HEK293 (cell line): ENCODE measurements around the gene STIP1.

Experiments used
- CTCF ChIA-PET: fragments of 350-600 bp; formaldehyde crosslinking; extraction: SDS; loops from one replicate; lab custom pipeline; 2021; ENCODE audit warnings: antibody characterized with exemption; lab: Yijun Ruan, JAX
- POLR2A ChIA-PET: fragments of 300-600 bp; formaldehyde crosslinking; extraction: SDS; loops from one replicate; lab custom pipeline; 2020; ENCODE audit warnings: antibody characterized with exemption, inconsistent platforms; lab: Yijun Ruan, JAX
- H3K27ac ChIP-seq: fragments of 200-500 bp; sonication (Bioruptor generic); 2 replicates; pipeline ENCODE4 v1.5.1; 2014; ENCODE audit warnings: low read depth, low read length, control low read depth, inconsistent platforms; ENCODE audit errors: extremely low read depth
- H3K36me3 ChIP-seq, 2 experiments: fragments of 200-500 bp in 1 of 2; sonication (Bioruptor generic) in 1 of 2; 1 replicate in 1 of 2; 2 replicates in 1 of 2; pipeline ENCODE4 v1.5.1; 2014 to 2017; ENCODE audit warnings: inconsistent platforms in 2 of 2, low read length in 2 of 2; ENCODE audit not compliant: control insufficient read depth in 2 of 2, insufficient read depth in 1 of 2
- H3K4me1 ChIP-seq: fragments of 200-500 bp; sonication (Bioruptor generic); 2 replicates; pipeline ENCODE4 v1.5.1; 2014; ENCODE audit warnings: mild to moderate bottlenecking, low read length, inconsistent platforms; ENCODE audit not compliant: control insufficient read depth, insufficient read depth
- H3K4me3 ChIP-seq: 2 replicates; pipeline ENCODE4 v1.5.1; 2011; ENCODE audit warnings: low read depth, mild to moderate bottlenecking, control low read depth, low read length, moderate library complexity
- H3K9me3 ChIP-seq: fragments of 200-500 bp; sonication (Bioruptor generic); 2 replicates; pipeline ENCODE4 v1.5.1; 2014; ENCODE audit warnings: low read depth, low read length, inconsistent platforms; ENCODE audit not compliant: control insufficient read depth, insufficient read depth
- GLI2 ChIP-seq: fragments of 450-650 bp; formaldehyde crosslinking; IDR thresholded peaks from 2 replicates; pipeline ENCODE4; 2017; ENCODE audit warnings: missing biosample characterization, missing genetic modification characterization, low read depth, borderline replicate concordance
- GLIS1 ChIP-seq: fragments of 450-650 bp; formaldehyde crosslinking; IDR thresholded peaks from 2 replicates; pipeline ENCODE4 v1.5.1; 2016; ENCODE audit warnings: missing biosample characterization, missing genetic modification characterization
- HIC1 ChIP-seq: fragments of 450-650 bp; formaldehyde crosslinking; IDR thresholded peaks from 2 replicates; pipeline ENCODE4 v1.5.1; 2016; ENCODE audit warnings: missing biosample characterization, missing genetic modification characterization
- KLF10 ChIP-seq: fragments of 450-650 bp; IDR thresholded peaks from 2 replicates; pipeline ENCODE4 v1.5.1; 2018; ENCODE audit warnings: missing biosample characterization, mild to moderate bottlenecking, missing genetic modification characterization
- MEIS1 ChIP-seq: sonication (generic); formaldehyde crosslinking; IDR thresholded peaks from 2 replicates; pipeline ENCODE4 v1.8.1; 2022; ENCODE audit warnings: missing genetic modification reagents, mild to moderate bottlenecking, borderline replicate concordance
- SP3 ChIP-seq: fragments of 450-650 bp; formaldehyde crosslinking; IDR thresholded peaks from 2 replicates; pipeline ENCODE4 v1.5.1; 2016; ENCODE audit warnings: missing biosample characterization, missing genetic modification characterization
- TCF7L2 ChIP-seq: IDR thresholded peaks from 2 replicates; pipeline ENCODE4 v1.6.1; 2011; ENCODE audit warnings: low read depth, mild to moderate bottlenecking, inconsistent platforms, low read length, moderate library complexity, borderline replicate concordance
- TSHZ1 ChIP-seq: fragments of 450-650 bp; formaldehyde crosslinking; IDR thresholded peaks from 2 replicates; pipeline ENCODE4 v1.5.1; 2016; ENCODE audit warnings: missing biosample characterization, missing genetic modification characterization, borderline replicate concordance
- ZBTB10 ChIP-seq: fragments of 450-650 bp; formaldehyde crosslinking; IDR thresholded peaks from 2 replicates; pipeline ENCODE4 v1.5.1; 2016; ENCODE audit warnings: missing biosample characterization, missing genetic modification characterization
- ZBTB26 ChIP-seq: fragments of 450-650 bp; formaldehyde crosslinking; optimal IDR thresholded peaks from 2 replicates; pipeline ENCODE3; 2016; ENCODE audit warnings: missing biosample characterization, mild to moderate bottlenecking, missing genetic modification characterization
- ZNF112 ChIP-seq: fragments of 450-650 bp; formaldehyde crosslinking; IDR thresholded peaks from 2 replicates; pipeline ENCODE4 v1.5.0; 2017; ENCODE audit warnings: missing biosample characterization, missing genetic modification characterization
- ZNF121 ChIP-seq: fragments of 450-650 bp; formaldehyde crosslinking; IDR thresholded peaks from 2 replicates; pipeline ENCODE4 v1.5.1; 2016; ENCODE audit warnings: missing biosample characterization, missing genetic modification characterization
- ZNF211 ChIP-seq: fragments of 450-650 bp; formaldehyde crosslinking; IDR thresholded peaks from 2 replicates; pipeline ENCODE4 v1.5.1; 2016; ENCODE audit warnings: low read depth, missing biosample characterization, missing genetic modification characterization
- ZNF214 ChIP-seq: fragments of 450-650 bp; formaldehyde crosslinking; IDR thresholded peaks from 2 replicates; pipeline ENCODE4 v1.5.1; 2017; ENCODE audit warnings: missing biosample characterization, mild to moderate bottlenecking, missing genetic modification characterization, borderline replicate concordance
- ZNF239 ChIP-seq: fragments of 450-650 bp; formaldehyde crosslinking; IDR thresholded peaks from 2 replicates; pipeline ENCODE4 v1.5.1; 2016; ENCODE audit warnings: missing biosample characterization, missing genetic modification characterization
- ZNF280D ChIP-seq: fragments of 450-650 bp; formaldehyde crosslinking; IDR thresholded peaks from 2 replicates; pipeline ENCODE4 v1.5.1; 2016; ENCODE audit warnings: missing biosample characterization, missing genetic modification characterization
- ZNF398 ChIP-seq: fragments of 450-650 bp; formaldehyde crosslinking; IDR thresholded peaks from 2 replicates; pipeline ENCODE4 v1.5.1; 2017; ENCODE audit warnings: missing biosample characterization, missing genetic modification characterization
- ZNF707 ChIP-seq: fragments of 450-650 bp; formaldehyde crosslinking; IDR thresholded peaks from 2 replicates; pipeline ENCODE4 v1.5.1; 2016; ENCODE audit warnings: missing biosample characterization, missing genetic modification characterization
- ZNF76 ChIP-seq: fragments of 450-650 bp; formaldehyde crosslinking; IDR thresholded peaks from 2 replicates; pipeline ENCODE4; 2016; ENCODE audit warnings: low read depth, missing biosample characterization, missing genetic modification characterization, borderline replicate concordance
- ZSCAN30 ChIP-seq: fragments of 450-650 bp; IDR thresholded peaks from 2 replicates; pipeline ENCODE4 v1.5.1; 2018; ENCODE audit warnings: missing biosample characterization, mild to moderate bottlenecking, missing genetic modification characterization, moderate library complexity

The STIP1 gene

GRCh38 chr11:64245797-64246620 is 60.0 kb downstream of the STIP1 start:
- Histone ChIP-seq H3K27ac (peak overlapping the region; percentile 66; the same call in 1 of the 2 replicates), H3K36me3 (peaks cover 0 to 20% of the 10 kb centered on the region in 2 experiments; a peak in 1 of 3 replicates), H3K4me3 (peak overlapping the region; percentile 68), H3K9me3 (no peaks in the 10 kb centered on the region), H3K4me1 (peaks cover 4% of the 10 kb centered on the region)
- POLR2A ChIA-PET: interaction anchor here (0.6 to 7.2 kb wide), 10 partner anchors 10 to 72 kb away, joined by 3 to 96 read pairs (median 6); partner anchors contain the start of genes NUDT22, PRDX5, STIP1 and TRMT112
- CTCF ChIA-PET: interaction anchor here (0.9 to 1.7 kb wide), 7 partner anchors 9 to 86 kb away, joined by 3 to 10 read pairs (median 4); no protein-coding TSS in a partner anchor
- TF ChIP-seq ZNF239: no peak
- TF ChIP-seq ZNF121 (tag by site-specific recombination): no peak
- TF ChIP-seq TCF7L2: no peak
- peak; percentile 51 for TF ChIP-seq ZBTB26 (tag by site-specific recombination)
- TF ChIP-seq ZNF211 (tag by site-specific recombination): no peak
- peak; percentile 62; the same call in 1 of the 2 replicates for TF ChIP-seq ZBTB10 (tag by site-specific recombination)
- TF ChIP-seq HIC1: peak; percentile 80
- TF ChIP-seq ZSCAN30: 0 out of 2 replicates have a peak, but pooled peaks have one; percentile 36
- TF ChIP-seq GLI2 (tag by site-specific recombination): no peak
- no peak for TF ChIP-seq ZNF76 (tag by site-specific recombination)
- TF ChIP-seq GLIS1 (tag by site-specific recombination): peak; percentile 90
- peak; percentile 33; the same call in 1 of the 2 replicates for TF ChIP-seq SP3 (tag by site-specific recombination)
- no peak; the same call in 1 of the 2 replicates for TF ChIP-seq ZNF398
- TF ChIP-seq KLF10: 0 out of 2 replicates have a peak, but pooled peaks have one; percentile 2
- TF ChIP-seq MEIS1 (CRISPR knock-in tag): no peak
- TF ChIP-seq ZNF214: no peak
- TF ChIP-seq ZNF707: no peak
- no peak for TF ChIP-seq ZNF112 (tag by site-specific recombination)
- no peak for TF ChIP-seq TSHZ1
- TF ChIP-seq ZNF280D (tag by site-specific recombination): no peak
